ENCODE results near the gene PTRH2. TPM values are rescaled to one million over a fixed set of nuclear protein-coding genes. Genes with fewer than 3 reads are reported as not detected.

PTRH2 gene
- total RNA-seq, 2 donors from 2014 or later: 8.9 to 30.0 TPM

GRCh38 chr17:59730268-59730834, 23.1 kb upstream of the PTRH2 start:
- ATAC-seq (ENCODE audit: insufficient number of reproducible peaks, low FRiP score, low read depth) (no peak), DNase-seq (ENCODE audit: low spot score) (no peak)
- no peak for TF ChIP-seq CTCF (IDR thresholded peaks at IDR 0.05)
- Histone ChIP-seq H3K4me3 (no peak overlapping the region), H3K4me1 (ENCODE audit: control insufficient read depth in 1 of 2, low read depth in 2 of 2) (peaks cover 10% of the 10 kb centered on the region in 2 donors), H3K27ac (no peak overlapping the region), H3K9me3 (no peaks in the 10 kb centered on the region), H3K27me3 (replicated peaks; ENCODE audit: insufficient read depth) (no peaks in the 10 kb centered on the region), H3K36me3 (peaks cover under 1% of the 10 kb centered on the region)

- Histone ChIP-seq H3K9me3 (no peaks in the 10 kb centered on the region), H3K36me3 (no peaks in the 10 kb centered on the region), H3K27me3 (replicated peaks; ENCODE audit: insufficient read depth) (no peaks in the 10 kb centered on the region), H3K4me1 (ENCODE audit: control insufficient read depth in 1 of 2, low read depth in 2 of 2) (peaks cover 17 to 18% of the 10 kb centered on the region in 2 donors), H3K27ac (no peak overlapping the region), H3K4me3 (no peak overlapping the region)
- no peak for TF ChIP-seq CTCF (IDR thresholded peaks at IDR 0.05)
- ATAC-seq (ENCODE audit: insufficient number of reproducible peaks, low FRiP score, low read depth) (no peak), DNase-seq (ENCODE audit: low spot score) (no peak)
Measured at GRCh38 chr17:59727817-59728533, 20.7 kb upstream of the PTRH2 start.

- Histone ChIP-seq H3K27me3 (replicated peaks; ENCODE audit: insufficient read depth) (no peaks in the 10 kb centered on the region), H3K9me3 (no peaks in the 10 kb centered on the region), H3K4me3 (peak overlapping the region; percentile 13), H3K27ac (peak overlapping the region; percentile 40 to 48), H3K36me3 (no peaks in the 10 kb centered on the region), H3K4me1 (ENCODE audit: control insufficient read depth in 1 of 2, low read depth in 2 of 2) (peaks cover 17 to 18% of the 10 kb centered on the region in 2 donors)
- ATAC-seq (ENCODE audit: insufficient number of reproducible peaks, low FRiP score, low read depth) (no peak), DNase-seq (ENCODE audit: low spot score) (no peak)
- TF ChIP-seq CTCF (IDR thresholded peaks at IDR 0.05): no peak
Measured at GRCh38 chr17:59725691-59726090, 18.5 kb upstream of the PTRH2 start.

- Histone ChIP-seq H3K4me1 (ENCODE audit: control insufficient read depth in 1 of 2, low read depth in 2 of 2) (peaks cover 9 to 18% of the 10 kb centered on the region in 2 donors), H3K9me3 (no peaks in the 10 kb centered on the region), H3K36me3 (no peaks in the 10 kb centered on the region), H3K27me3 (replicated peaks; ENCODE audit: insufficient read depth) (no peaks in the 10 kb centered on the region), H3K27ac (no peak overlapping the region), H3K4me3 (no peak overlapping the region)
- TF ChIP-seq CTCF (IDR thresholded peaks at IDR 0.05): no peak
- ATAC-seq (ENCODE audit: insufficient number of reproducible peaks, low FRiP score, low read depth): no peak
- no peak for DNase-seq (ENCODE audit: low spot score)
Measured at GRCh38 chr17:59723607-59724006, 16.4 kb upstream of the PTRH2 start.

GRCh38 chr17:59723041-59723440, 15.8 kb upstream of the PTRH2 start:
- no peak for ATAC-seq (ENCODE audit: insufficient number of reproducible peaks, low FRiP score, low read depth)
- Histone ChIP-seq H3K27ac (peak overlapping the region in 1 of 2 donors; percentile 10), H3K4me1 (ENCODE audit: control insufficient read depth in 1 of 2, low read depth in 2 of 2) (peaks cover 9 to 18% of the 10 kb centered on the region in 2 donors), H3K4me3 (no peak overlapping the region), H3K36me3 (no peaks in the 10 kb centered on the region), H3K27me3 (replicated peaks; ENCODE audit: insufficient read depth) (no peaks in the 10 kb centered on the region), H3K9me3 (no peaks in the 10 kb centered on the region)
- DNase-seq (ENCODE audit: low spot score): no peak
- TF ChIP-seq CTCF (IDR thresholded peaks at IDR 0.05): no peak
